NCI-H2196 (cell line): Measurements from ENCODE around the gene IL12A.

Experiments used
- DNase-seq: peaks from one replicate; lab custom pipeline; 2025; ENCODE audit not compliant: unreplicated experiment; lab: John Stamatoyannopoulos, UW

IL12A gene

DNA sequence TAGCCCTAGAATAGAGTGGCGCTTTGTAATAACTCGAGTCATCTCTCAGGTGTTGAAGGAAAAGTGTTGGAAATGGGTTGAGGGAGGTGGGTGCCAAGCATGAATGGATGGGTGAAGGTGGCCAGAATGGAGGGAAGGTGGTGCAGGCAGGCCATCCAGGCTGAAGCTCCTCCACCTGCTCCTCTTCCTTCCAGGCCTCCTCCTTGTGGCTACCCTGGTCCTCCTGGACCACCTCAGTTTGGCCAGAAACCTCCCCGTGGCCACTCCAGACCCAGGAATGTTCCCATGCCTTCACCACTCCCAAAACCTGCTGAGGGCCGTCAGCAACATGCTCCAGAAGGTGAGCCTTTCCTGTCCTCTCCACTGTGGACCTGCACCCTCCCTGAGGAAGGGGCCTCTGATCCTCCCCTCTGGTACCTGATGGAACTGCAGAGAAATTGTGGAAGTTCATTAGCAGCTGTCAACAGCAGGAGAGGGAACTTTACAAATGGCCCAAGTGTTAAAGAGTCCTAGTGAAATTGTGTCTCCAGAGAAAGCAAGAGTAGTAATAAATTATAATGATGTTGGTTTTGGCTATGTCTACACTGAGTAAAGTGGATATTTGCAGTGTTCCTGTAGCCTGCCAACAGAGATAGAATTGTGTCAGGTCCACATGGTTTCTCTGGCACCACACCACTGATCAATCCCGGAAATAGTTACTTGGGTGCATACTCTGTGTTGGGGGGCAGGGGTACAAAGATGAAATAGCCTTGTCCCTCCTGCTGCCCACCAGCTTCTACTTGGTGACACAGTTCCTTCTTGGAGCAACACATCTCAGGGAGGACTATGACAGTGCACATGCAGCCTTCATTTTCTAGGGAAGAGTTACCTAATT is 1.6 kb downstream of the IL12A start:
- no peak for DNase-seq

- DNase-seq: no peak
Observed at GRCh38 chr3:159991591-159991990, 3.0 kb downstream of the IL12A start.

- no peak for DNase-seq
Observed at GRCh38 chr3:159992589-159992988, 4.0 kb downstream of the IL12A start.

DNA sequence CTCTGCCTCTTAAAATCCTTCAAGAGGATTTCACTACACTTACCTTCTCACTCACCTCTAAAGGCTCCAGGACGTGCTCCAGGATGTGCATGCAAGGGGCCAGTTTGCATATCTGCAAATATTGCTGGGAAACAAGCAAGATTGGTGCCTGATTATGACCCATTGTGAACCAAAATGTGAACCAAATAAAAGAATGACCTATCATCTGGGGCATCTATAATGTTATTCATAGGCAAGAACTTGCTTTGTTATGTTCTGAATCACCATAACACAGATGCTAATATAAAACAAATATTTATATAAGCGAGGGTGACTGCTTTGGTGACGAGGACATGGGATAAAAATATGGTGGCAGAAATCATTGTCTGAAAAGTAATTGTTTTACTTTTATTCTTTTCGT is 5.5 kb downstream of the IL12A start:
- DNase-seq: no peak

GRCh38 chr3:159995091-159995490 is 6.5 kb downstream of the IL12A start:
- DNase-seq: no peak

DNA sequence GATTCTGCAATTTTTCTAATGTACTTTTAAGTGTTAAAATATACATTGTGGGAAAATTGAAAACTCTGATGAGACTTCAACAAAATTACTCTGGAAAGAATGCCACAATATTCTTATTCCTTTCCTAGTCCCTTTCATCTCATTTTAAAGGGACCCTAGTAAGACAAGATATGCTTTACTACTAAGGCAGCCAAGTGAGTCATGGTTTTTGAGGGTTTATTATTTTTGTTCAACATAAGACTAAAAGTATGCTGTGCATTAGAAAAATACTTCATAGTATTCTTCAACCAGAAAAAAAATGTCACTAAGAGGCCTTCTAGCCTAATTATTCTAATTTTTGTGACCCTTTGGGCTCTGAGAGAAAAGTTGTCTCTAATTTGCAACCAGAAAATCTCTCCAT is 7.4 kb downstream of the IL12A start:
- no peak for DNase-seq

DNA sequence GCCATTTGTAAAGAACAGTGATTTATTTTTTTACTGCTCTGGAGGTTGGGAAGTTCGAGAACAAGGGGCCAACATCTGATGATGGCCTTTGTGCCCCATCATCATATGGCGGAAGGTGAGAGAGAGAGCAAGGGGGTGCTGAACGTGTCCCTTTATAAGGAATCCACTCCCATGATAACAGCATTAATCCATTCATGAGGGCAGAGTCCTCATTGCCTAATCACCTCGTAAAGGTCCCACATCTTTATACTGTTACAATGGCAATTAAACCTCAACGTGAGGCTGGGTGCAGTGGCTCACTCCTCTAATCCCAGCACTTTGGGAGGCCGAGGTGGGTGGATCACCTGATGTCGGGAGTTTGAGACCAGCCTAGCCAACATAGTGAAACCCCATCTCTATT is 8.3 kb downstream of the IL12A start:
- no peak for DNase-seq

DNA sequence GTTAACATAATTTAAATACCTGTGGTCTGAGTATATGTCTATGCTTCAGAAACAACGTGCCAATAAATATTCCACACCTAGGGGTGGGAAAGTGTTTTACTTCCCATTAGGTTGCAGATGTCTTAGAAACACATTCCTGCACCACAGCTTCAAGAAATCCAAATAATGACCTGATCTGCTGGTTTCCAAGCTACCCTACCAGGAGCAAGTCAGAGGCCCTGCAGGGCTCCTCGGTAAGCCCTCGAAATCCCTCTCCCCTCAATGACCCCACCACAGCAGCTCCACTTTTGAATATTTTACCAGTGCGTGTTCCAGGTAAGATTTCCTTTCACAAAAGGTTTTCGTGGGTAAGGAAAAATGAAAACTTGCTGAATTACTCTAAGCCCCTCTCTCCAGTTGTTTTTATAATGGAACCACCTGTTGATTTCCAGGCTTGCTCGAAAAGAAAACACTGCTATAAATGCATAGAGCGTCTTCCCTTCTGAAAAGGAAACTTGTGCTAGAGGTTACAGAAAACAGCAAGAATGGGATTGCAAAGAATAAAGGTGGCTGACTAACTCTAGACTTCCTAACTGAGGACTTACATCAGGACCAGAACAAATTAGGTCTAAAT is 12.6 kb downstream of the IL12A start:
- DNase-seq: no peak

GRCh38 chr3:160001850-160002623 is 13.4 kb downstream of the IL12A start:
- peak; percentile 44 for DNase-seq

DNA sequence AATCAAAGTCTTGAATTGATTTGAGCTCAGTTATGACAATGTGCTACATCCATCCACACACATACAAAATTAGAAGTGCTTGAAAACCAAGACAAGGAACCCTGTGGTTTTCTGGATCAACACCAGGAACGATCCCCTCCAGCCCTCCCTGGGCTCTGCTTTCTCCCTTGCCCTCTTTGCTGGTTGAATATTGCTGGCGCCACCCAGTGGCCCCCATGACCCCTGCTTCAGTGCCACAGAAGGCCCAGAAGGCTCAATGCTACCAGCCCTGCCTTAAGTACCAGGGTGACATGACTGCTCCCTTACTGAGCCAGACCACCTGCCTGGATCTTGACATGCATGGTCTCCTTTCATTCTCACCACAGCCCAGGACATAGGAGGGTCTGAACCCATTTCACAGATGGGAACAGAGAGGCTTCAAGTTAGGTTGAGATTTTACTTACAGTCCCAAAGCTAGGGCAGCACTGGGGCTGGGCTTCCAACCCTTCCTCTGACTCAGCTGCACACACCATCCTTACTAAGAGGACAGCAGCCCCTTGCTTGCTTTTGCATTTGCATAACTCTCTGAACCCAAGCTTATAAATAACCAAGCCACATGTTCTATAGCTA is 15.0 kb downstream of the IL12A start:
- DNase-seq: peak; percentile 70

DNA sequence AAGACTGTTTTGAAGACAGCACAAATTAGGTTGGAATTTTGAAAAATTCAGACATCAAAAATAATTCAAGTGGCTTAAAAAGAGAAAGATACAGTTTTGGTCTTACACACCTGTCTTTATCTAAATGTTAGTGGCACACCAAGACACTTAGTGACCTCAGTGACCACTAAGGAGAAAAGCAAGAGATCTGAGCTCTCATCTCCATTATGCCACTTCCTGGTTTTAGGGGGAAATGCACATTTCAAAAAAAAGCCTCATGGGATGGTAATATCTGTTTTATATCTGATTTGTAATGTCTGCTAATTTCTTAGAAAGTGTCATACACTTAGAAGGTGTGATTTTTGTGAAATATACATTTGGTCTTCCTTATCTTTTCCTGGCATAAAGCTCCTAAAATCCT is 16.4 kb downstream of the IL12A start:
- DNase-seq: no peak

DNA sequence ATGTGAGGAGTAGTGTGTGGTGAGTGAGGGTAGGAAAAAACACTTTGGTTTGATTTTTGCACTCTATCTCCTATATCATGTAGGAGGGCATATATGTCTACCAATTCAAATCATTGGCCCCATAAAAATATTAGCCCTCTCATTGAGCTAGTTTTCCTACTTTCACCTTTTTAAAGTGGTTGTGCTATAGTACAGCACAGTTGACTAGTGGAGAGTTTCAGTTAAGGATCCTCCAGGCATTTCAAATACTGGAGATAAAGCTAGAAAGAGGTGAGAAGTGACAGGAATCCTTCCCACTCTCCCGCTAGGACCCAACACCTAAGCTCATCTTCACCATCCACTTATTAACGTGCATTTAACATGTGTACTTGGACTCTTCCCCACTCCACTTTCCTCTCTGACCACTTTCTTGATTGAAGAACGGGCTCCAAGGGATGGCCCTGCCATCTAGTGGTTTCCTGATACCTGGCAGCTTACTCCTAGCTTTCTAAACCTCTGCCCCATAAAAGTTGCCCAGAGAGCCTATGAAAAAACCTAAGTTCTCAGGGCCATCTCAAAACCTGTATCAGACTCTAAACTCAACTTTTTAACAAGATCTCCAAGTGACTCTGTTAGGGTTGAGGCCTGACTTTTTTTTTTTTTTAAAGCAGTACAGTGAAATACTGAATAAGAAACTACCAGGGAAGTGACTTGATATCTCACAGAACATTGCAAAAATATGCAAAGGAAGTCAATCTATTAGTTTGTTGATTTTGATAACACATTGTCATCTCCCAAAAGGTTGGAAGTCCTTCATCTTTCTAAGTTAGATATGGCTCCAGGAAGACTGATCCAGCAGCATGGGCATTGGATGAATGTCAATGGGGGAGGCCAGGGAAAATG is 17.9 kb downstream of the IL12A start:
- DNase-seq: peak; percentile 86

DNA sequence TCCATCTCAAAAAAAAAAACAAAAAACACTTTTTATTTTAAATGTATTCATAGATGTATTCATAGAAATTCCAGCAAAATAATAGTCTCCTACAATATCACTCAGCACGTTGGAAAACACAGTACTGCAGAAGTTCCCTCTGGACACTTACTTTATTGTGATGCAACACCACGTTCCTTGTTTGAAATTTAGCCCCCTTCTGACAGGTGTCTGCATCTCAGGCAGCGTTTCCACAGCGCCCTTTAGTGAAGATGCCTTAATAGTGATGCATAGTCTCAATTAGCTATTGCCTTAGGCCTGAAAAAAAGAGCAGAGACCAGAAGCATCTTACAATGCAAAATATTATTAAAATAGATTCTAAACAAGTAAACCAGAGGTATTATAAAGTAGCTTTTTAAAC is 20.3 kb downstream of the IL12A start:
- DNase-seq: no peak

GRCh38 chr3:160009525-160009924 is 20.9 kb downstream of the IL12A start:
- no peak for DNase-seq

DNA sequence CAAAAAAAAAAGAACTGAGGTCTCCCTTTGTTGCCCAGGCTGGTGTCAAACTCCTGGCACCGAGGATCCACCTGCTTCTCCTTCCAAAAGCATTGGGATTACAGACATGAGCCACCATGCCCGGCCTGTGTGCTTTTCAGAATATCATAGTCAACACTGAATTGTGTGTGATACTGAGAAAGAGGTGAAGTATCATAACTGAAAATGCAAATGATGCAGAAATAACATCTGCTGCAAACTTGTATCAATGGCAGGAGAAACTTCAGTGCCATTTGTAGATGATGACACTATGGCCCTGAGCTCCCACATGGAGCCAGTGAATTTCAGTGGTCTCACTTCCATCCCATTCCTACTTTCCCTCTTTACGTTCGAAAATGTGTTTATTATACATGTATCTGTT is 21.9 kb downstream of the IL12A start:
- no peak for DNase-seq

GRCh38 chr3:160012108-160012507 is 23.5 kb downstream of the IL12A start:
- DNase-seq: no peak

DNA sequence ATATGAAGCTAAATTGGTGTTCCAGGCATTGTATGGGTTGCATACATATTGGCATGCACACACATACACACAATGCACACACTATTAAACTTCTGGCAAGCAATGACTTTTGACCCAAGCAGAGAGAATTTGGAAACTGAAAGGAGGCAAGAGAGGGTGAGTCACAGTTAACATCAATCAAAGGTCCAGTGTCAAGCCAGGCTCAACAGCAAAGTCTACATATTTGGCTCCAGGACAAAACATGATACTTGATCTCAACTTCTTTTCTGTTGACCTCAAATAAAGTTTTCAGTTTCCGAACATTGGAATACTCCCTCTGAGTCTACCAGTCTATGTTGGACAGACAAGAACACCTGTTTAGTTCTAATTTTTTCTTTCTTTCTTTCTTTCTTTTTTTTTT is 28.3 kb downstream of the IL12A start:
- no peak for DNase-seq

GRCh38 chr3:160018959-160019358 is 30.3 kb downstream of the IL12A start:
- peak; percentile 47 for DNase-seq

- no peak for DNase-seq
Observed at GRCh38 chr3:160020057-160020711, 31.5 kb downstream of the IL12A start.

DNA sequence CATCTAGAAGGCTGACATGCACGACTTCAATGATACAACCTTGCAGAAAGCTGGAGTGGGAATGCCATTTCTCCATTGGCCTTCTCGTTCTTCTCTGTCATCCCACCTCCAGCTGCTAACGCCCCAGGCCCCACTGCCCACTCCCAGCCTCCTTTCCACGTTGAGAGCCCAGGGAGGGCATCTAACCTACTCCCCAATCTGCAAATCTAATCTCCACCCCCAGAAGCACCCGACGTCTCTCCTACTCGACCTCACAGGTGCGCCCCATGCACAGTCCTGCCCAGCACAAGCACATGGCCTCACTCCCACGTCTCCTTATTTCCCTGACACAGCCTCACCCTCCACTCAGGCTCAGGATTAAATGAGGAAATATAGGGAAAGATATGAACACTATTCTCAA is 33.4 kb downstream of the IL12A start:
- no peak for DNase-seq
